Measurements from ENCODE around the gene TSPAN9. TPM values are rescaled to one million over a fixed set of nuclear protein-coding genes. Genes with fewer than 3 reads are reported as not detected.

The TSPAN9 gene
- total RNA-seq, 1 experiment from 2014 or later, result 28.7 TPM

DNA sequence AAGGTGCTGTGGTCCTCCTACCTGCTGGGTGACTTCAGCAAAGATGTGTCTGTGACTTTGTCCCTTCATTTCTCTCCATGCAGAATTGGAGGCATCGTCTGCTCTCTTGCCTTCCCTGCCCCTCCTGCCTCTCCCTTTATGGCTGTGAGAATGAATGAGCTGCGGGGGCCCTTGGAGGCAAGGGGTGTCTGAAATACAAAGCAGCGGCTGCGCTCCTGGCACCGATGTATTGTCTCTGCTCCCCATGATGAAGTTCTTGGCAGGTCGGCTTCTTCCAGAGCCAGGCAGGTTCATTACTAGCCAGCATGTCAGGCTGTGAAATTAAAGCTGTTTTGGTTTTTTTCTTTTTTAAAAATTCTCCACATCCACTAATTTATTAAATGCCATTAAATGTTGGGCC is 194.5 kb downstream of the TSPAN9 start:
- DNase-seq (ENCODE audit: low read depth), result no peak

DNA sequence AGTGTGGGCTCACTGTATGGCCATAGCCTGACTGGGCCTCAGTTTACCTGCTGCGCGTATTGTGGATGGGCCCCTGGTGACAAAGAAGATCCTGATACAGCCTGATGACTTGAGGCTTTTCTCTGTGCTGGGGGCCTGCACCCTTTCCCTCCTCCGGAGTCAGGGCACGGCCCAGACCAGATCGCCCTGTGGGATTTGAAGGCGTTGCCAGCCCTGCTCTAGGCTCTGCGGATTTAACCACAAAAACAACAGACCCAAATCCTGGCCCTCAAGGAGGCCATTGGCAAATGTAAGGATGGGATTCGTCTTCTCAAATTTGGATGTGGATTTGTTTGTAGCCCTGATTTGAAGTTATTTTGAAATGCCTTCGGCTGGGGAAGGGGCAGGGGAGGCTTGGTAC is 195.8 kb downstream of the TSPAN9 start:
- no peak for DNase-seq (ENCODE audit: low read depth)

DNA sequence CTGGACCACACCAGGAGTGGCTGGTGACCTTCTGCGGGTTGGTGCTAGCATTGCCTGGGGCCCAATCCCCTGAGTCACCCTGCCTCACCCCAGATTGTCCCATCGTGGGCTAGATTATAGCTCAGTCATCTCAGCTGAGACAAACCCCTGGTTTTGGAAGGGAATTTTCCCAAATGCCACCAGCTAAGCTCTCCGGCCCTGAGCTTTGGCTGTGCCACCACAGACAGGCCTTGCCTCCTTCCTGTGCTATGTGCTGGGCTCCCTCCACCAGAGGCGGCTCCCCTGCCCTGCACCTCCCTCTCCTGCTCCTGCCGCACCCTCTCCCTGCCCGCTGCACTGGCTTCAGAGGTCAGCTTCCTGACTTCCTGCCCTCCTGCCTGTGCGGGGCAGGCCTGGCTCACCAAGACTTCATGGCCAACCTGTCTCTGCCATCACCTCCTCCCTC is 196.3 kb downstream of the TSPAN9 start:
- peak; percentile 88 for DNase-seq (ENCODE audit: low read depth)

DNA sequence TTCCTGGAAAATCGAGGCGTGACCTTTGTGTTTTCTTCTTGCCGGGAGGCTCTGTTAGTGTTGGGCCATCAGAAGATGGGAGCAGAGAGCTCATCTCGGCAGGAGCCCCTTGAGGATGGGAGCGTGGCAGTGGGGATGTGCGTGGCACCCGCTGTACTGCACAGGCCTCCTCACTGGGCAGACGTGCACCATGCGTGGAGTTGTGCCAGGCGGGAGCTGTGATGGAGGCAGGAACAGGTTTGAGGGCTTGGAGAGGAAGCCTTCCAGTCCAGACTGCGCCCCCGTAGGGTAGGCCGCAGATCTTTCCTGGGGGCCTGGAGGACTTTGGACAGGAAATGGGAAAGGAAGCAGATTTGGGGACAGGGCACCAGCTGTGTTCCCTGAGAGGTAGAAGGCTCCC is 197.5 kb downstream of the TSPAN9 start:
- DNase-seq (ENCODE audit: low read depth), result no peak

DNA sequence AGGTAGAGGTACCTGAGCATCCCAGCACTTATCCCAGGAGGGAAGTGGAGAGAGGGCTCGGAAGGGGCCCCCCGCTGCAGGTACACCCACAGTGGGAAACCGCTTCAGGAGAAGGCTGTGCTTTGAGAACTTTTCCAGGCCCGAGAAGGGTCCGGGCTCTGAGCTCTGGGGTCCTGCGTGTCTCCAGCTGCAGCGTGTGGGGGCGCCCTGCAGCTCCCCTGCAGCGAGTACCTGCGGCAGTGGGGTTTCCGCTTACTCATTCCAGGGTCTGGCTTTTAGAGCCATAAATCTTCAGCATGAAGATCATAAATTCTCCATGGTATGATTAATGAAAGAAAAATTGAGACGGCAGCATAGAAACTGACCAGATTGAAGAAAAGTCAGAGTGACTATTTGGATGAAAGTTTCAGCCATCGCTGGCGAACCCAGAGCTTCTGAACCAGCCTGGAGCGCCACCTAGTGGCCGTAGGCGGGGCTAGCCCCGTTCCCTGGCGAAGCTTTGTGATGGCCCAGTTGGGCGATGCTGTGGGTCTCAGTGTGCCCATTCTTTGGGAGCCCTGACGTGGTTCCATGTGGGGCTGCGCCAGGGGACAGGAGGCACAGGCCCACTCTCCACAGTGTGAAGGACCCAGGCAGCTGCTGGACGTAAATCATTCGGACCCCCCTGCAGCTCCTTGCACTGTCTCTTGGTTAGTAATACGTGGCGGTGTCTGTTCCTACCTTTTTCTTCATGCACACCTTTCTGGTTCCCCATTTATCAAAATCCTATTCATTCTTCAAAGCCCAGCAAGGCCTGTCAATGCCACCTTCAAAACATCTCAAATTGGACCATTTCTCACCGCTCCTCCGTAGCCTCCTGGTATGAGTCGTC is 198.2 kb downstream of the TSPAN9 start:
- DNase-seq (ENCODE audit: low read depth), result peak; percentile 52

DNA sequence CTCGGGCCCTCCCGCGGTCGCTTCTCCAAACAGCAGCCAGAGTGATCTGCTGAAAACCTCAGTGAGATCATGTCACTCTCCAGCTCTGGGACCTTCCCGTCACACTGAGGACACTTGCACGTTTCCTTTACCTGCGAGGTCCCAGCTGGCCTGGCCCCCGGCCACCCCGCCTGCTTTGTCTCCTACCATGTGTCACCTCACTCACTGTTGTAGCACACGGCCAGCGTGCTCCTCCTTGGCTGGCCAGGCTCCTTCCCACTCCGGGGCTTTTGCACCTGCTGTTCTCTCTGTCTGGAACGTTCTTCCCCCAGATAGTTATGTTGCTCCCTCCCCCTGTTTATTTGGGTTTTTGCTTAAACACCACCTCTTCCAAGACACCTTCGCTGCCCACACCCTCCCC is 199.0 kb downstream of the TSPAN9 start:
- no peak for DNase-seq (ENCODE audit: low read depth)

DNA sequence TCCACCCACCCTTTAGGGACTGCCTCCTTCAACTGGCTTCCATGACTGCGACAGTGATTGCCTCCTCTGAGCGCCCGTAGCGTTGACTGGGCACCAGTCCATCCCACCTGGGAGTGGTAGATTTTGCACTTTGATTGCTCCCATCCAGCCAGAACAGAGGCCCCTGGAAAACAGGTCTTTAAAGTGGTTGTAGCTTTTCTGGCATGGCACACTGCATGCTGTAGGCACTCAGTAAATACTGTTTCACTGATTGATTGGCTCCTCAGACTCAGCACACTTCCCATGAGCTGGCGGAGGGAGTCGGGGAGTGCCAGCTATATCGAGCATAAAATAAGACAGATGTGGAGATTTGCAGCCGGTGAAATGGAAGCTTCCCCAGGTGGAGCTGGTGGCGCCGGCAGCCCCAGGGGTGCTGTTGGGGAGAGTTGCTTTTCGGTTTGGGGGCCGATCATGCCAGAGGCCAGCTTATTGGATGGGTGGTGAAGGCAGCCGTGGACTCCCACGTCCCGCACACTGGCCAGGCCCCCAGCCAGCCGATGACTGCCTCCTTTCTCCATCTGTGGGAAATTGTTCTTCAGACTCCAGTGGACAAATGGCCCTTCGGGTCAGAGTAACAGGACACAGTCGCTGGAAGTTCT is 200.2 kb downstream of the TSPAN9 start:
- no peak for DNase-seq (ENCODE audit: low read depth)

DNA sequence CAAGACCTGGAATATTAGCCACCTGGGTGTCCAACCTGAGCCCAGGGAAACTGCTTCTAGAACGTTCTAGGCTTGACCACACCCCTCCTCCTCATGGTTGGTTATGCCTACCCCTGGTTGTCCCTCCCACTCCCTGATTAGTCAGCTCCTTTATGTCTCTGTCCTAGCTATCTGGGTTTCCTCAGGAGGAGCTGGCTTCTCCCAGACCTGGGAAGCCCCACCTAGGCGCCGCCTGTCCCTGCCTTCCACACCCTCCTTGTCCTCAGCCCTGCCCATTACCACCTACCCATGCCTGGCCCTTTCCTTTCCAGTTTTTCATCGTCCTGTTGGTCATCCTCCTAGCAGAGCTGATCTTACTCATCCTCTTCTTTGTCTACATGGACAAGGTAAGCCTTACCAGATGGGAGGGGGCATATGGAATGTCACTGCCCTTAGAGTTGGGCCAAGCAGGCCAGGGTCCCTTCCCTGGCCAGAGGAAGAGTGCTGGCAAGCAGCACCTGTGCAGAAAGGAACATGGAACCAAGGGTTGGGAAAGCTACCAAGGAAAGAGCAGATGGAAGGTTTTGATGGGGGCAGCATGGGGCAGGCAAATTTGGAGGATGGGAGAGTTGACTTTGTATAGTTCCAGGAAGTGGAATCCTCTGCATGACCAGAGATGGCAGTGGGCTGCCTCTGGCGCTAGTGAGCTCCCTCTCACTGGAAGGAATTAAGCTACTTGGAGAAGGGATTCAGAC is 201.7 kb downstream of the TSPAN9 start:
- DNase-seq (ENCODE audit: low read depth), result no peak

DNA sequence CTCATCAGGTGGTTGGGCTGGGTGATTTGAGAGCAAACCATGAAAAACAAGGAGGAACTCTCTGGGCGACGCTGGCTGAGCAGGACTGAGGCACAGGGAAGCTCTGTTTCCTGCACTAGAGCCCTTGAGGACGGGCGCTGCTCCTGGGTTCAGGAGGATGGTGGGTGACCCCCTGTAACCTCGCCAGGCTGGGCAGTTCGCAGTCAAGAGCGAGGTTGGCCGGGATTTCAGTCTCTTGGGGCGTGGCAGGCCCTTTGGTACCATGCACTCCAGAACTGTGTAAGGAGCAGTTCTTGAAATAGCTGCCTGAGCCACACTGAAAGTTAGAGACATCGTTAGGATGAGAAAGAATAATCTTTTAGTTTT is 202.2 kb downstream of the TSPAN9 start:
- DNase-seq (ENCODE audit: low read depth), result no peak

DNA sequence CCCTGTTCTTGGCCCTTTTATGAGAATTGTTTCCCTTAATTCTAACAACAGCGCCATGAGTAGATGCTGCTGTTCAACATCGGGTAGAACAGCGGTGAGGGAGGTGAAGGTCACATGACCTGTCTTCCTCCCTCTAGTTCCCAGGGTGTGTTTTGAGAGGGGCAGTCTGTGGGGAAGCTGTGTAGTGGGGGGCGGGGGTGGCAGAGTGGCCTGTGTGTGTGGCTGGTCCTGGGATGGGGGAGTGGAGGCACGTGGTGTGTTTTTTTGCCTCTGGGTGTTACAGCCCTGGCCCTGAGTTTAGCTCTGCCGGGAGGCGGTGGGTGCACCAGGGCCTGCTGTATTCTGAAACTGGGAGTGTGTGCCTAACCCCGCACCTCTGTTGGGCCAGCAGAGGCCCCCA is 202.7 kb downstream of the TSPAN9 start:
- DNase-seq (ENCODE audit: low read depth), result no peak

DNA sequence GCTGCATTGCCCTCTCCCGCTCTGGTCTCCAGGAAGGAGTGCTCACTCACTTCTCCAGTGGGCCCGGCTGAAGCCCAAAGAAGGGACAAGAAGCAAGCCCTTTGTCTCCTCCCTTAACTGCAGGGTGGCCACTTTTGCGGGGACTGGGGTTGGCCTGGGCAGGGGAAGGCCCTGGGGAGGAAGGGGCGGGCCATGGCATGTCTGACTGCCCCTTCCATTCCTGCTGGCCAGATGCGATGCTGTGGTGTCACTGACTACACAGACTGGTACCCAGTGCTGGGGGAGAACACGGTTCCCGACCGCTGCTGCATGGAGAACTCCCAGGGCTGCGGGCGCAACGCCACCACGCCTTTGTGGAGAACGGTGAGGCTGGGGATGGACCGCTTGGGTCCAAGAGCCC is 203.8 kb downstream of the TSPAN9 start:
- DNase-seq (ENCODE audit: low read depth), result no peak

DNA sequence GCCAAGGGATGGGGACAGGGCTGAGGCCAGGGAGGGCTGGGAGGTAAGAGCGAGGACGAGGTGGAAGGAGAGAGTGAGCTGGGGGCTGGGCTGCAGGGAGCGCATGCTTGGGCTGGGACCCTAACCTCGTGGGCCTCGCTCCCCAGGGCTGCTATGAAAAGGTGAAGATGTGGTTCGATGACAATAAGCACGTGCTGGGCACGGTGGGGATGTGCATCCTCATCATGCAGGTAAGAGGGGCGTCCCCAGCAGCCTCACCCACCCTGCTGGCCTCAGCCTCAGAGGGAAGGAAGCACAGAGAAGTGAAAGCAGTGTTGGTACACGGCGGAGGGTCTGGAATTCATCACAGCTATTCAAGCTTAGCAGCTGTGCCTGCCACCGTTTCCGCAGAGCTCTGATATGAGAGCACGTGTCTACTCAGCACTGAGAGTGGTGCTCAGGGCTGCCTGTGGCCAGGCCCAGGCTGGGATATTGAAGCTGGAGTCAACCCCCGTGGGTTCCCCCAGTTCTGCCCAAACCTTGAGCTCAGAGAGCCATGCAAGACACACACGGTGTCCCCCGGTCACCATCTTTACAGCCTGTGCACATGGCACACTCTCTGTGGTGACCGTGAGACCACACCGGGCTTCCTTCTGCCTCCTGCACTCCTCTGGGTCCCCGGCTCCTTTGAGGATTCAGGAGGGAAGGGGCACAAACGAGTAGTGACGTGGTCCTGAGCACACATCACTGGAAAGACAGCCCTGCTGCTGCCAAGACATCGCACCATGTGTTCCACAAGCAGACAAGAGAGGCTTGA is 204.6 kb downstream of the TSPAN9 start:
- DNase-seq (ENCODE audit: low read depth), result no peak

DNA sequence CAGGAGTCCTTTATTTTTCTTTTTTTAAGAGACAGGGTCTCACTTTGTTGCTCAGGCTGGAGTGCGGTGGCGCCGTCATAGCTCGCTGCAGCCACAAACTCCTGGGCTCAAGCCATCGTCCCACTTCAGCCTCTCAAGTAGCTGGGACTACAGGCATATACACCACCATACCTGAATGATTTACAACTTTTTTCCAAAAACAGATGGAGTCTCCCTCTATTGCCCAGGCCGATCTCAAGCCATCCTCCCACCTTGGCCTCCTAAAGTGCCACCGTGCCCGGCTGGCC is 205.1 kb downstream of the TSPAN9 start:
- no peak for DNase-seq (ENCODE audit: low read depth)

DNA sequence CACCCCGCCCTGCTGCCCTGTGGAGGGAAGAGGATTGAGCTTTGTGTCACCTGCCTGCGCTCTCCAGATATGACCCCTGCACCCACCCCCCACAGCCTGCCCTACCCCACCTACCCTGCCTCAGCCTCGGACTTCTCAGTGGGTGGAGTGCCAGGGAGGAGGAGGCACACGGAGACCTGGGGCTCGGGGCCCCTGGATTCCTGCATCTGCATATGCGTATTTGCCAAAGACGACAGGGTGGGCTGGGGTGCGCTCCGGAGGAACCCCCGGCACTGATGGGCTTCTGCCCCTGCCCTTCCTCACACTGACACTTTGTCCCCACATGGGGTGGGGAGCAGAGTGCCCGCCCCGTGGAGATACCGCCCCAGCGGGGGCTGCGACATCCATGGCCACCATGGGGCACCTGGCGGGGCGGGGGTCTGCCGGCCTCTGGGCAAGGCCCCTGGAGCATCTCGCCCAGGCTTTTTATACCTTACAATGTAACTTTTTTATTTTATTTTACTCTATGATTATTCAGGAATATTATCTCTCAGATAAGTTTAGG is 206.0 kb downstream of the TSPAN9 start:
- DNase-seq (ENCODE audit: low read depth), result no peak

DNA sequence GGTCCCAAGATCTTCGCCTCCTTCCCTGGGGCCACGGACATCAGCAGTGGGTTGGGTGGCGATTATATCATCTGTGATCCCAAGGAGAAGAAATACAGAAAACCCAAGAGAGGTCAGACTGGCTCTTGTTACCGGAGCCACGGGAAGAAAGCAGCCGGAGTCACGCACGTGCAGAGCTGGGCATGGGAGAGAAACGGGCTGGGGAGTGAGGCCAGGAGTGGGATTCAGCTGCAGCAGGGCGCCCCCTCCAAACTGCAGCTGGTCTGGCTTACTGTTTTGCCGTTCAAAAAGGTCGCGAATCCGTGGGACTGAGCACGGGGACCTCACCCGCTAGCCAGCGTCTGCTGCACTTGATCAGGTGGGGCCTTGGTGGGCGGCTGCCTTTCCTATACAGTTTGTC is 207.2 kb downstream of the TSPAN9 start:
- no peak for DNase-seq (ENCODE audit: low read depth)

DNA sequence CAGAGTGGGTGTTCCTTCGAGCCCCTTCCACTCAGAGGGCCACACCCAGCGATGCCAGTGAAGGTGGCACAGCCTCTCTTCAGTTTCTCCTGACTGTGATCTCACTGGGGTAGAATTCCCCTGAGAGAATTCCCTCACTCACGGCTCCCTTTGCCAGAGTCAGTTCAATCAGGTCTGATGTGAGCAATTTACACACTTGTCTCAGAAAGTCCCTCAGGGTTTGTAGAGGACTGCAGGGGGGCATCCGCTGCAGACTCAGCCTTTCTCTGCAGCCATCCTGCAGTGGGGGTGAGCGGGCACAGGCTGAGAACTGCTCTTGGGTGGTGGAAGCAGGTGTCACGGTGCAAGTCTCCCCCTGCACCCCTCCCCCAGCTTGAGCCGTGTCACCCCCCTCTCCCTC is 208.4 kb downstream of the TSPAN9 start:
- no peak for DNase-seq (ENCODE audit: low read depth)

DNA sequence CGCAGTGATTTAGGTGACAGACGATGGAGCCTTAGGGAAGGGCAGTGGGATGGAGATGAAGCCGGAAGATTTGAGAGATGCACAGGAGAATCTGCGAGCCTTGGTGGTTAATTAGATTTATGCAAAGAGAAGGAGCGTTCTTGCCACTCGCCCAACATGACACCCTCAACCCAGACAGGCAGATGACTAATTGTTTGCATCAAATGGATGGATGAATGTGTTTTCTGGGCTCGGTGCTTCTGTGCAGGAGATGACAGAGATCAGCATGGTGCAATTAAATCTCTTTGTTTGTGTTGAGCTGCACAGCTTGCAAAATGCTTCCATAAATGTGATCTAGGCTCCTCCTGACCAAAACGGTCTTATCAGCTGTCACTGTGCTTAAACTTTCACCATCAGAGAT is 211.5 kb downstream of the TSPAN9 start:
- no peak for DNase-seq (ENCODE audit: low read depth)

DNA sequence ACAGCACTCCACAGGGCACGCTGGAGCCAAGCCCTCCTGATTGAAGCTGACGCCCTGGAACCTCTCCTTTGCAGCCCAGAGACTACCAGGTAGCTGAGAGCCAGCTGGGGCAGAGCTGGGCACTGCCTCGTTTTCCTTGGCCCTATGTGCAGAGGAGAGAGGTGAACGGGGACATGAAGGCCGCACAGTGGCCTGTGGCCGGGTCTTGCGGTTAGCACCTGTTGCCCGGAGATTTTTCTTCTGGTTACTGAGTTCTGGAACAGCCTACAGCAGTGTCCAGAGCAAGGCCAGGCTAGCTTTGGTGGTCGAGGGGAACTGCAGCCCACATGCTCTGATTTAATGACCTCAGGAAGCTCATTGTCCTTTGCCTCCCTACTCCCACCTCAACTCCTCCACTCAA is 212.5 kb downstream of the TSPAN9 start:
- DNase-seq (ENCODE audit: low read depth), result no peak

DNA sequence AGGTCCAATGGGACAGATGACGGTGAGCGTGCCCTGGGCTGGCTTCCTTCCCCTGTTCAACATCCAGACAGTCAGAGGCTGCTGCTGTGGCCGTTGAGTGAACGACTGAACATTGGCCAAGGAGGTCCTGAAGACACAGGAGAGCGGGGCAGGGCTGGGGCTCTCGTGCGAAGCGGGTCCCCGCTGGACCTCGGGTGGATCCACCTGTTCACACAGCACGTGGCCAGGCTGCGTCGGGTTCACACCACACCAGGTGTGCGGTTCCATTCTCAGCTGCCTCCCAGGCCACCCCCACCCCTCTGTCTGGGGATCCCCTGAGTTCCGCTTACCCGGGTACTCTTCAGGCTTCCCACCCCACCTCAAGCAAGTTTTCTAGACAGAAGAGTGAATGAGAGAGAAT is 214.8 kb downstream of the TSPAN9 start:
- DNase-seq (ENCODE audit: low read depth), result no peak

DNA sequence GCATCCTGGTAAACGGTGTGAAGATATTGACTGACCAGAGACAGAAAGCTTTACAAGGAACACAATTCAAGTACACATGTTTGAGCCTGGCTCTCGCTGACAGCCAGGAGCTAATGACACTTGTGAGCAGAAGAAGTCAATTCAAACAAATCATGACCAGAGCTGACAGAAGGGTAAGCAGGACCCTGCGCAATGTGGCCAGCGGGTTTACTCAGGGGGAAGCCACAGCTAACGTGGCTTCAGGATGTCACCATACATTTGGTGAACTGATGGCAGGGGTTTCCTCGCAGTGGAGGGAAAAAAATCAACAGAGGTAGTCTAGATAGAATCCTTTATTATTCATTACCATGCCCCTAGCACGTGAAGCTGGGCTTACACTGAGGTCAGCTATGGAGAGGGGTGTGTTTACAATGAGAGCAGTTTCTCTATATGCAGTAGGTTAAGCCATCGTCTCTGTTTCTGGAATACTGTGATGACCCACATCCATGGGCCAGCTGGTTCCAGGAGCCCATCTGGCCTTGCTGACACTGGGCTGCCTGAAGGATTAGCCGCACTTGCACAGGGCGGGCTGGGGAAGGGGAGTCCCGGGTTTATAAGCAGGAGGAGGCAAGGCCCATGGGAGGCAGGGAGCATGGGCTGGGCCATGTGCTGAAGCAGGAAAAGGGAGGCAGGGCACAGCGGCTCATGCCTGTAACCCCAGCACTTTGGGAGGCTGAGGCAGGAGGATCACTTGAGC is 215.7 kb downstream of the TSPAN9 start:
- no peak for DNase-seq (ENCODE audit: low read depth)

All from LHCN-M2 (cell line).